ACC112 (cell line): Measurements from ENCODE around the gene TOB2.
A peak's percentile ranks its signal among the peaks of the same experiment; 100 is the strongest.
"Not testable (repeated sequence)": the region's sequence is repeated elsewhere in the genome, so short reads cannot be mapped to it uniquely, and the experiment has no call there.

Experiments
- H2AFZ ChIP-seq: fragments of 200-600 bp; sonication (generic); one replicate; pipeline ENCODE4 v1.6.0; 2017; ENCODE audit warnings: antibody characterized with exemption, low read length; ENCODE audit not compliant: unreplicated experiment
- H3K27ac ChIP-seq: fragments of 200-600 bp; sonication (generic); 2 replicates; pipeline ENCODE4 v1.5.1; 2014; ENCODE audit warnings: low read depth, mild to moderate bottlenecking, antibody characterized with exemption, low read length, moderate library complexity
- H3K27me3 ChIP-seq: fragments of 200-600 bp; sonication (generic); 2 replicates; pipeline ENCODE4 v1.6.1; 2014; ENCODE audit warnings: mild to moderate bottlenecking, antibody characterized with exemption, low read length, moderate library complexity, mixed read lengths; ENCODE audit not compliant: insufficient read depth
- H3K36me3 ChIP-seq: fragments of 200-600 bp; sonication (generic); 2 replicates; pipeline ENCODE4 v1.6.1; 2016; ENCODE audit warnings: mild to moderate bottlenecking, antibody characterized with exemption, low read length, moderate library complexity, mixed read lengths; ENCODE audit not compliant: insufficient read depth
- H3K4me1 ChIP-seq: fragments of 200-600 bp; sonication (generic); one replicate; pipeline ENCODE4 v1.6.1; 2016; ENCODE audit warnings: low read length, mixed read lengths; ENCODE audit not compliant: insufficient read depth, unreplicated experiment, control insufficient read depth
- H3K4me3 ChIP-seq: fragments of 200-600 bp; sonication (generic); 2 replicates; pipeline ENCODE4 v1.5.1; 2014; ENCODE audit warnings: mild to moderate bottlenecking, low read depth, low read length
- H3K79me2 ChIP-seq: fragments of 200-600 bp; sonication (generic); one replicate; pipeline ENCODE4 v1.6.0; 2016; ENCODE audit warnings: low read length; ENCODE audit not compliant: control insufficient read depth, unreplicated experiment, insufficient read depth

Gene TOB2

DNA sequence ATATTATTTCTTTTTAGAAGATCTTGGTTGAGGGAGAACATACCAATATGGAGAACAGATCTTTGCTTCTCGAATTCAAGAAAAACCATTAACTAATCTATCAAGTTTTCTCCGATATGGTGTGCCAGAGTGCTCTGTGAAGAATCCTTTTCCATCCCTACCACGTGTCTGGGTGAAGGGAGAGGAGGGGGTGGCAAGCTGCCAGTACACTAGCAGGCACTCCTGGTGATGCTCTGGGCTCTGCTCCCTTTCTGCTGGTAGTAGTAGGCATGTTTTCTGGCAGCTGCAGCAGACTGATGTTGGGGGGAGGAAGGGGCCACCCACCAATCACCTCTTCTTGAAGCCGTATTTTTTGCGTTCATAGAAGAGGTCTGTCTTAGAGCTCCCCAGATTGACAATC is 13.5 kb upstream of the TOB2 start:
- H3K27ac ChIP-seq, H2AFZ ChIP-seq, H3K27me3 ChIP-seq, H3K4me3 ChIP-seq, H3K79me2 ChIP-seq, H3K4me1 ChIP-seq, H3K36me3 ChIP-seq: not testable (repeated sequence)

DNA sequence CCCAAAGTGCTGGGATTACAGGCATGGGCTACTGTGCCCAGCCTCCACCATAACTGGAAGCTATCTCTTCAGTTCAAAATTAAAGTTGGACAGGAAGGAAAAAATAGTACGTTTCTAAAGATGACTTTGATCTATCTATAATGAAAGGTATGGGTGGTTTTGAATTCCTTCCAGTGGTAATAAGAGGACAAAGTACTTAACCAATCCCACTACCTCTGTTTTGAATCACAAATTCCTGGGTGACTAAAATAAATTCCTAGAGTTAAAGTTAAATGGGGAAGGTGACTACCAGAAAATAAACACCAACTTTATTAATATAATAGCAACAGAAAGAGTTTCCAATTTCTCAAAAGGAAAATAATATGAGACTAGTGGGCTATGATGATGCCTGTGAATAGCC is 12.8 kb upstream of the TOB2 start:
- no peaks in the 10 kb centered on the region for H3K4me1 ChIP-seq
- no peaks in the 10 kb centered on the region for H3K27me3 ChIP-seq
- peaks cover 4% of the 10 kb centered on the region for H3K79me2 ChIP-seq
- no peak overlapping the region for H2AFZ ChIP-seq
- H3K27ac ChIP-seq, result no peak overlapping the region
- H3K4me3 ChIP-seq, result no peak overlapping the region
- 0 out of 2 replicates have a peak, but pooled peaks cover 6% of the 10 kb centered on the region for H3K36me3 ChIP-seq

DNA sequence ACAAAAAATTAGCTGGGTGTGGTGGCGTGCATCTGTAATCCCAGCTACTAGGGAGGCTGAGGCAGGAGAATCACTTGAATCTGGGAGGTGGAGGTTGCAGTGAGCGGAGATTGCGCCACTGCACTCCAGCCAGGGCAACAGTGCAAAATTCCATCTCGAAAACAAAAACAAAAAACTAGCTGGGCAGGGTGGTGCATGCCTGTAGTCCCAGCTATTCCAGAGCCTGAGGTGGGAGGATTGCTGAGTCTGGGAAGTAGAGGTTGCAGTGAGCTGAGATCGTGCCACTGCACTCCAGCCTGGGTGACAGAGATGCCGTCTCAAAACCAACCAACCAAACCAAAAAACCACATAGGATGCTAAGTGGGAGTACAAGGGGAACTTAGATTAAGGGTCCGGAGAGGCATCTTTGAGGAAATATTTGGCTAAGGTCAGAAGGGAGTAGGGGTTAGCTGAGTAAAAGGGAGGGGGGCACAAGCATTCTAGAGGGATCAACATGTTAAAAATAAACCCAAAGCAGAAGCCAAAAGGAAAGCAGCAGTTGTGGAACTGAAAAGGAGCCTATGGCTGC is 11.6 kb upstream of the TOB2 start:
- Histone ChIP-seq H3K4me1 (no peaks in the 10 kb centered on the region), H3K79me2 (no peaks in the 10 kb centered on the region), H3K27me3 (no peaks in the 10 kb centered on the region), H3K36me3 (no peaks in the 10 kb centered on the region), H3K27ac (no peak overlapping the region), H2AFZ (no peak overlapping the region), H3K4me3 (no peak overlapping the region)

DNA sequence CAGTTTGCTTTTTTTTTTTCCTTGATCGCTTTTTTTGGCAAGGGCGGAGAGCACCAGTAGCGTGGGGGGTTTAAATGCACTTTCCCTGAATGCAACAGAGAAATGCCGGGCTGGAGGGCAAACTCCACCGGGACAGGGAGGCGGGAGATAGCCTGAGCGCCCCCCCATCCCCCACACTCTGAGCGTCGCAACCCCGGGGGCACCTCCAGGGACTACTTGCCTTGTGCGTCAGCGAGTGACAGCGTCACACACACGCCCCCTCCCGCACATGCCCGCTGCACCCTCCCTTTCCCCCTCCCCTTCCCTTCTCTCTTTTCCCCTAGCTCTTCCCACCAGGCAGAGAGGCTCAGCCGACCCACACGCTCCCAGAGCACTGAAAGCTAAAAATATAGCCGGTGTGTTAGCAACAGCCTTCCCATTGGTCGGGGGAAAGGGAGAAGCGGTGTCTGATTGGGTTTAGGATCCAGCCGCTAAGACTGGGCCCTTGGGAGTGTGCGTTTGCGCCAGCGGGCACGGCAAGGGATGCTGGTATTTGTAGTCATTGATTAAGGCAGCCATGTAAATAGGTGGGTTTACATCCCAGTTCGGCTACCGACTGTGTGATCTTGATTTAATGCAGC is 1.7 kb upstream of the TOB2 start:
- Histone ChIP-seq H3K27me3 (no peaks in the 10 kb centered on the region), H3K79me2 (peaks cover 33% of the 10 kb centered on the region), H3K4me3 (peak overlapping the region; percentile 93), H3K27ac (peak overlapping the region; percentile 91), H3K4me1 (peaks cover 4% of the 10 kb centered on the region), H3K36me3 (no peaks in the 10 kb centered on the region), H2AFZ (peak overlapping the region; percentile 94)

DNA sequence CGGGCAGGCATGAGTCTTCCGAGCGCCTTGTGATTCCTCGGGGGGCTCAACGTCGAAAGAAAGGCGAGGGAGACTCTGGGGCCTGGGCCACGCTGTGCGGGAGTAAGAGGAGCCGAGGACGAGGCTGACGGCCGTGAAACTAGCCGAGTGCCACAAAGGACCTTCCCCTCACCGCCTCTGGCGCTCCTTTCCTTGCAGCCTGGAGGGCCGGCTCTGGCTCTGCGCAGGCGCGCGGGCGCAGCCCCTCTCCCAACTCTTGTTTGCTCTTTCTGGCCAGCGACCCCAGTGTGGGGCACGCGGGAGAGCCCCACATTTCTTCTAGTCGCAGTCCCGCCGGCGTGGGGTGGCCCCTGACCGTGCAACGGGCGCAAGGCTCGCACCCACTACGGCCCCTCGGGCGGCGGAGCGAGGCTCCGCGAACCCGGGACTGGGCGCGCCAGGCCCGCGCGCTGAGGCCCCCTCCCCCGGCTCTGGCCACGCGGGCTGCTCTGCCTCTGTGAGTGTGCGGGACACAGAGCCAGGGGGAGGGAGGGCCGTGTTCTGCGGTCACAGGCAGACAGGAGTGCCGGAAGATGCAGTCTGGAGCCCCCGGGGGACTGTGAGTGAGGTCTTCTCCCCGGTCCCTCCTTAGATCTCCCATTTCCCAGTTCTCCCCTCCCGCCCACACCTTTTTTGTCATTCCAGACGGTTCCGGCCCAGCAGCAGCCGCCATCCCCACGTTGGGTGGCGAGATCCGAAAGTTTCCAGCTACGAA is 1.0 kb upstream of the TOB2 start:
- Histone ChIP-seq H3K4me3 (peak overlapping the region; percentile 93), H3K4me1 (peaks cover 8% of the 10 kb centered on the region), H3K27ac (peak overlapping the region; percentile 91), H3K36me3 (no peaks in the 10 kb centered on the region), H2AFZ (peak overlapping the region; percentile 93), H3K79me2 (peaks cover 39% of the 10 kb centered on the region), H3K27me3 (no peaks in the 10 kb centered on the region)

DNA sequence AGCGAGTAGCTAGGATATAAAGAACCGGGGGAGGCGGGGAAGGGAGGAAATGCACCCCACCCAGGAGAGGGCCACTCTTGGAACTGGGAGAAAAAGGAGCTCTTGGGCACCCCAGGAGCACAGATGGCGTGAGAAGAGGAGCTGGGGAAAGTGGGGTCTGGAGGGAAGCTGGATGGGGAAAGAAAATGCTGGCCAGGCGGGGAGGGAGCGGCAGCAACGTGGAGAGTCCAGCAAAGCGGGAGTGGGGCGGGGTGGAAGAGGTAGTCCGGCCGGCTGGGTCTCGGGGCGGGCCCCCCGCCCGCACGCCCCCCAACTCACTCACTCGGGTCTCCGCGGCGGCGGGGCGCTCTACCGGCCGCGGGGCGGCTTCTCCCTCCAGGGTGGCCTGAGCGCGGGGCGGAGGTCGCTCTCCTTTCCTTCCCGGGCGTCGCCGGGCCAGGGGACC is 522 bp downstream of the TOB2 start:
- H2AFZ ChIP-seq, result no peak overlapping the region
- no peaks in the 10 kb centered on the region for H3K27me3 ChIP-seq
- H3K36me3 ChIP-seq, result no peaks in the 10 kb centered on the region
- peaks cover 51% of the 10 kb centered on the region for H3K79me2 ChIP-seq
- peaks cover 8% of the 10 kb centered on the region for H3K4me1 ChIP-seq
- H3K27ac ChIP-seq, result peak overlapping the region; percentile 63
- peak overlapping the region; percentile 93 for H3K4me3 ChIP-seq

DNA sequence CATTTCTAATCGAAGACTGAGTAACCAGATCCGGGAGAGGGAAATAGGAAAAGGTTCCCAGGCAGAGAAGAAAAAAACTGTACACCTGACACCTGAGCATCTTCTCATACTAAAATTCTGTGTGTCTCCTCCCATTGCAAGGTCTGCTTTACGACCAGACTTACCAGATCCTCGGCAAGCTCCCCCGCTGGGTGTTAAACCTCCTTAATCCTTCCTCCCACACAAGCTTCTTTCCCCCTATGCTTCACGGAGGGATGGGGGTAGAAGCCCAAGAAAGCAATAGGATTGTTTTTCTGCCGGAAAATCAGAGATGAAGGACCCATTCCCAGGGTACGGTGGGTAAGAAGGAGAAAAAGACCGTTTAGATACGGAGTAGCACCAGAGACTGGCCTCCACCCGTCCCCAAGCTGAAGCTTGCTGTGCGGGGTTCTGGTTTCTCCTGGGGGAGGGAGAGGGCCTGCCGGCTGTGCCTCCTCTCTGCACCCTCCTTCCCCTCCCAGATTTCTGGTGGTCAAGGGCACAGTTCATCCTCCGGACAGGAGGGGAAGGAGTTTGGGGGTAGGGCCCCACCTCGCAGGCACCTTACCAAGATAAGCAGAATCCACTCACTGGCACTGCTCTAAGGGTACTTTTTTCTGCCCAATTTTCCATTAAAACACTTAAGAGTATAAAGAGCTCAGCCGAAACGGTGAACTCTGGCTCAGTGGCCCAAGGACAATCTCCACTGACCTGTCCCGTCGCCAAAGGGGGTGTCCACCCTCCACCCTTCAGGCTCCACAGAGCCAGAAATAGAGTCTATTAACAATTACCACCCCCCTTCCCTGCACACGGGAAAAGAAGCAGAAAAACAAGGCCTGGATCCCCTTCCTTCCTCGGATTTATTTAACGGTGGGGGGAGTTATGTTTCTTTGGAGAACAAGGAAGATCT is 1.2 kb downstream of the TOB2 start:
- H3K4me3 ChIP-seq, result peak overlapping the region; percentile 93
- peaks cover 57% of the 10 kb centered on the region for H3K79me2 ChIP-seq
- H3K27me3 ChIP-seq, result no peaks in the 10 kb centered on the region
- peak overlapping the region; percentile 63 for H3K27ac ChIP-seq
- H3K4me1 ChIP-seq, result peaks cover 8% of the 10 kb centered on the region
- H3K36me3 ChIP-seq, result no peaks in the 10 kb centered on the region
- no peak overlapping the region for H2AFZ ChIP-seq

DNA sequence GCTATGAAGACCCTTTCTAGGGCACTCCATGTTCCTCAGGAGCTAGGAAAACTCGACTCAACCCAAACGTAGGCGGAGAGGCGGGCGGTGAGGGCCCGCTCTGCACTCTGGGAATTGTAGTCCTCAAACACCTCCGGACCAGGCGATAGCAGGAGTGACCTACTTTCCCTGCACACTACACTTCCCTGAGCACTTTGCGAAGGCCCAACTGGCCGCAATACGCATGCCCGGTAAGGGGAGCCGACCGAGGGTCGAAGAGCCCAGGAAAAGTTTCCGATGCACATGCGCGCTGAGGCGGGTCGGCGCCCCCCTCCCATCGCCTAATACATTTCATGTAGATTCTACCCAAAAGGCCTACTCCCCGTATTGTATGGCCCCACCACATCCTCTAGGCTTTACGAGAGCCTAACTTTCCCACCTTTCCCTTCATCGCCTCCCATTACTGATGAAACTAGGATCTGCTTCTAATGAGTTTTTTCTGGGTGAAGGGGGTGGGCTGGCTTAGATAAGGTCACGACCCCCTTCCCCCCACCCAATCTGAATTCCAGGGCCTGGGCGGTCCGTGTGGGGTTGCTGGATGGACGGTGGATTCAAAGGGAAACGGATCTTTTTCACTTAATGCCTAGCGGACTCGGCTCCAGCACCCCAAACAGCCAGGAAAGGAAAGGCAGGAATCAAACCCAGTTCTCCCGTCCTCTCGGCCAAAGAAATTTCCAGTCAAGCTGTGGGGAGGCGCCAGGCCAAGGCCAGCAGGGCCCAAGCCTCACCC is 2.1 kb downstream of the TOB2 start:
- peak overlapping the region; percentile 93 for H3K4me3 ChIP-seq
- no peaks in the 10 kb centered on the region for H3K36me3 ChIP-seq
- H3K27ac ChIP-seq, result peak overlapping the region; percentile 63
- H2AFZ ChIP-seq, result peak overlapping the region; percentile 55
- H3K4me1 ChIP-seq, result peaks cover 8% of the 10 kb centered on the region
- H3K79me2 ChIP-seq, result peaks cover 60% of the 10 kb centered on the region
- H3K27me3 ChIP-seq, result no peaks in the 10 kb centered on the region

DNA sequence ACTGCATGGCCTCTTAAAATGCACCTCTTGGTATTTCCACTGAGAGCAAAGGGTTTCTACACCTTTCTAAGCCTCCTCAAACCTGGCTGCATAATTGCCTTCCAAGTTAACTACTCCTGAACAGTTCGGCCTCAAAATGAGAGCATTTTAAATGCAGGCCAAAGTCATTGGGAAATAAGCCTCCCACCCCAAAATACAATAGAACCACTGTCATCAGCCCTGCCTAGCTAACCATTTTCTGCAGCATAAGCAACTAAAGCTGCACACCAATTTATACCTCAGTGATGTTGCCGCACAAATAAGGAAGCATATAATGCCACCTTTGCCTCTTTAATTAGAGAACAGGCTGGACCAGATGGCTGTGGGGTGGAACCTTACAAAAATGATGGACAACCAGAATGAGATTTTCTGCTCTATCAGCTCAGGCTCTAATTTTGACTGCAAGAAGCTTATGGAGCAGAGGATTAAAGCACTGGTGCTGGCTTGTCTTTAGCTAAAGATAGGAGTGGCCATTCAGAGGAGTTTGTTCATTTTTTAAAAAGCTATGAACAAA is 4.3 kb downstream of the TOB2 start:
- Histone ChIP-seq H3K36me3 (no peaks in the 10 kb centered on the region), H3K79me2 (peaks cover 68% of the 10 kb centered on the region), H3K27me3 (no peaks in the 10 kb centered on the region), H3K4me1 (peaks cover 4% of the 10 kb centered on the region), H3K27ac (no peak overlapping the region), H3K4me3 (no peak overlapping the region), H2AFZ (no peak overlapping the region)
